Left renal pelvis (tissue), 4 donors: Measurements from ENCODE around the gene NDST1. TPM values are rescaled to one million over a fixed set of nuclear protein-coding genes. Genes with fewer than 3 reads are reported as not detected.
A peak's percentile ranks its signal among the peaks of the same experiment; 100 is the strongest.
"Not testable (repeated sequence)": the region's sequence is repeated elsewhere in the genome, so short reads cannot be mapped to it uniquely, and the experiment has no call there.

Experiments
- DNase-seq, 4 donors: peaks; one replicate each; pipeline ENCODE4 v3.0.0-alpha.2; 2013; ENCODE audit warnings: low read depth in 4 of 4, low spot score in 3 of 4
- polyA plus RNA-seq, 4 donors: library from polyadenylated mRNA; unstranded; fragments of 120-200 nt; gene quantifications; one replicate each; pipeline ENCODE4 v1.2.1, GENCODE V29; 2013; ENCODE audit not compliant: insufficient read length in 4 of 4

The NDST1 gene
- 10 to 100 TPM; 51.8 to 70.0 (median 52.9) TPM for polyA plus RNA-seq

GRCh38 chr5:150507474-150508276 is at the start of gene NDST1:
Gene NDST1 (plus strand): TSS chr5:150508131. CDS start chr5:150521255, 13,124 bp downstream.
- DNase-seq: no peak

- peak in 1 of 4 donors; percentile 35 for DNase-seq
Observed at GRCh38 chr5:150458802-150459557, 49.0 kb upstream of the NDST1 start.

- no peak for DNase-seq
Observed at GRCh38 chr5:150460781-150461180, 47.1 kb upstream of the NDST1 start.

GRCh38 chr5:150461231-150461630 is 46.7 kb upstream of the NDST1 start:
- DNase-seq: no peak

- no peak for DNase-seq
Observed at GRCh38 chr5:150464554-150465012, 43.3 kb upstream of the NDST1 start.

- no peak for DNase-seq
Observed at GRCh38 chr5:150465927-150466326, 42.0 kb upstream of the NDST1 start.

- DNase-seq: no peak
Observed at GRCh38 chr5:150468206-150468605, 39.7 kb upstream of the NDST1 start.

- DNase-seq: no peak
Observed at GRCh38 chr5:150469718-150470469, 38.0 kb upstream of the NDST1 start.

GRCh38 chr5:150473673-150474358 is 34.1 kb upstream of the NDST1 start:
- DNase-seq: no peak

GRCh38 chr5:150476568-150476967 is 31.4 kb upstream of the NDST1 start:
- not testable (repeated sequence) for DNase-seq

GRCh38 chr5:150479416-150479815 is 28.5 kb upstream of the NDST1 start:
- DNase-seq: no peak

- no peak for DNase-seq
Observed at GRCh38 chr5:150481708-150481965, 26.3 kb upstream of the NDST1 start.

- no peak for DNase-seq
Observed at GRCh38 chr5:150481972-150482406, 25.9 kb upstream of the NDST1 start.

- no peak for DNase-seq
Observed at GRCh38 chr5:150484964-150485692, 22.8 kb upstream of the NDST1 start.

GRCh38 chr5:150485693-150486401 is 22.1 kb upstream of the NDST1 start:
- DNase-seq: no peak

- peak in 2 of 4 donors; percentile 64 to 72 for DNase-seq
Observed at GRCh38 chr5:150486402-150487198, 21.3 kb upstream of the NDST1 start.

GRCh38 chr5:150487199-150488061 is 20.5 kb upstream of the NDST1 start:
- DNase-seq: no peak
